Natural killer cell (primary cell): ENCODE measurements around the gene COL11A1. TPM values are rescaled to one million over a fixed set of nuclear protein-coding genes. Genes with fewer than 3 reads are reported as not detected.

Experiments
- ATAC-seq, 3 donors: fragments of 150-1000 bp in 2 of 3; fragments of 200-7000 bp in 1 of 3; cut with Tn5 transposase; 1 replicate in 1 of 3; 2 replicates in 2 of 3; pipeline ENCODE4 v1.10.0; 2021; ENCODE audit warnings: mild to moderate bottlenecking in 2 of 3, moderate library complexity in 2 of 3
- DNase-seq, 2 donors: peaks; one replicate each; pipeline versions ENCODE4 v3.0.0 to v3.0.0-alpha.2; 2013 to 2021; ENCODE audit warnings: mixed read lengths in 1 of 2
- H3K27ac ChIP-seq: one replicate; pipeline ENCODE4 v1.5.1; 2013; ENCODE audit warnings: mild to moderate bottlenecking, low read length
- H3K27me3 ChIP-seq: one replicate; pipeline ENCODE4 v1.6.1; 2013; ENCODE audit warnings: low read length; ENCODE audit not compliant: control insufficient read depth, insufficient read depth
- H3K36me3 ChIP-seq: one replicate; pipeline ENCODE4 v1.6.1; 2013; ENCODE audit warnings: low read length; ENCODE audit not compliant: control insufficient read depth, insufficient read depth
- H3K4me1 ChIP-seq: one replicate; pipeline ENCODE4 v1.6.1; 2013; ENCODE audit warnings: low read length; ENCODE audit not compliant: control insufficient read depth, insufficient read depth
- H3K4me3 ChIP-seq: one replicate; pipeline ENCODE4 v1.5.1; 2013; ENCODE audit warnings: low read length
- H3K9me3 ChIP-seq: one replicate; pipeline ENCODE4 v1.6.1; 2013; ENCODE audit warnings: low read length; ENCODE audit not compliant: control insufficient read depth, insufficient read depth
- H3K27ac Mint-ChIP-seq, 2 donors: one replicate each; pipeline ENCODE4 v1.8.0; 2022; ENCODE audit warnings: mild to moderate bottlenecking in 2 of 2, mixed read lengths in 2 of 2, moderate library complexity in 1 of 2
- H3K27me3 Mint-ChIP-seq, 2 donors: one replicate each; pipeline ENCODE4 v1.8.0; 2022; ENCODE audit warnings: low read depth in 2 of 2, mixed read lengths in 2 of 2
- H3K36me3 Mint-ChIP-seq: one replicate; pipeline ENCODE4 v1.8.0; 2022; ENCODE audit warnings: mixed read lengths
- H3K4me1 Mint-ChIP-seq, 2 donors: one replicate each; pipeline ENCODE4 v1.8.0; 2022; ENCODE audit warnings: mixed read lengths in 2 of 2
- H3K4me3 Mint-ChIP-seq: one replicate; pipeline ENCODE4 v1.8.0; 2022; ENCODE audit warnings: mild to moderate bottlenecking, moderate library complexity, mixed read lengths
- H3K9me3 Mint-ChIP-seq, 2 donors: one replicate each; pipeline ENCODE4 v1.8.0; 2022; ENCODE audit warnings: mixed read lengths in 2 of 2
- WGBS: methylation state at CpG from one replicate; pipeline ENCODE4 v1.1.7; 2013; ENCODE audit warnings: missing lambda C conversion rate; ENCODE audit not compliant: insufficient coverage; 5-methylcytosine and 5-hydroxymethylcytosine counted together
- intact Hi-C: fragments of 100-400 bp; cut with micrococcal nuclease; formaldehyde crosslinking; loops from one replicate; pipeline ENCODE4 v1.14.2; 2022
- total RNA-seq, 4 donors: library from RNA; stranded (reverse); fragments of 120-200 nt in 1 of 4; gene quantifications; one replicate each; pipeline versions ENCODE4 v1.2.3 to v1.2.4, GENCODE V29; 2013 to 2022
- TF ChIP-seq, protein P1 (sequence below): fragments of 200-600 bp; IDR thresholded peaks from one replicate; pipeline ENCODE4 v1.8.0; 2022; ENCODE audit warnings: antibody characterized with exemption

The COL11A1 gene
- total RNA-seq, 3 donors from 2014 or later (not counting 1 experiment from before 2014, with no cell fraction given) = not detected

DNA sequence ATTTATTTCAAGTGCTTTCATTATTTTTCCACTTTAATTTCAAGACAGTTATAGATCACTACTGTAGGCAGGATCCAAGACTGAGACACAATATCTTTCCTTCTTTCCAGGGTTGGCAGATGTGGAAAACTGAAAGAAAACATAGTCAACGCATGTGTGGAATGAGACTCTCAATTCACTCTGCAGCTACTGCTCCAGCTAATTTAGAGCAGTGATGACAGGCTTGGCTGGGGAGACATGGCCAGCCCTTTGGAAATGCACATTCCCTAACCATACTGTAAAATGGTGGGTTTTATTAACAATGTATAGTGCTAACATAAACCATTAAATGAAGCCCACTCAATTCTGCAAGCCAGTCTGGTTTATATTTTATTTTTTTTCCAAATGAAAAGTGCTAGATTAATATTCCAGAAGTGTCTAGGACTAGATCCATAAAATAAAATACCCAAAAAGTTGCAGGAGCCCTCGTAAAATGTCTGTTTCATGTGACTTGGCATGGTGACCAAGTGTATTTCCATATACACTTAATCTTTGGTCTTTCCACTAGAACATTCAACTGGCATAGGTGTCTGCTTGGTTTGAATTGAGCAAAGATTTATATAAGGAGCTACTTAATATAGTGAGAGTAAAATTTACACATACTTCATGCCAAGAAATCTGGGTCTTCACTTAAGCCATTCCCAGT, 32.9 kb downstream of the COL11A1 start:
- H3K4me1 ChIP-seq = no peaks in the 10 kb centered on the region
- no peaks in the 10 kb centered on the region for H3K4me1 Mint-ChIP-seq
- TF ChIP-seq, protein P1, sequence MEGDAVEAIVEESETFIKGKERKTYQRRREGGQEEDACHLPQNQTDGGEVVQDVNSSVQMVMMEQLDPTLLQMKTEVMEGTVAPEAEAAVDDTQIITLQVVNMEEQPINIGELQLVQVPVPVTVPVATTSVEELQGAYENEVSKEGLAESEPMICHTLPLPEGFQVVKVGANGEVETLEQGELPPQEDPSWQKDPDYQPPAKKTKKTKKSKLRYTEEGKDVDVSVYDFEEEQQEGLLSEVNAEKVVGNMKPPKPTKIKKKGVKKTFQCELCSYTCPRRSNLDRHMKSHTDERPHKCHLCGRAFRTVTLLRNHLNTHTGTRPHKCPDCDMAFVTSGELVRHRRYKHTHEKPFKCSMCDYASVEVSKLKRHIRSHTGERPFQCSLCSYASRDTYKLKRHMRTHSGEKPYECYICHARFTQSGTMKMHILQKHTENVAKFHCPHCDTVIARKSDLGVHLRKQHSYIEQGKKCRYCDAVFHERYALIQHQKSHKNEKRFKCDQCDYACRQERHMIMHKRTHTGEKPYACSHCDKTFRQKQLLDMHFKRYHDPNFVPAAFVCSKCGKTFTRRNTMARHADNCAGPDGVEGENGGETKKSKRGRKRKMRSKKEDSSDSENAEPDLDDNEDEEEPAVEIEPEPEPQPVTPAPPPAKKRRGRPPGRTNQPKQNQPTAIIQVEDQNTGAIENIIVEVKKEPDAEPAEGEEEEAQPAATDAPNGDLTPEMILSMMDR = no peak
- DNase-seq = no peak
- H3K27ac Mint-ChIP-seq = no peak overlapping the region
- H3K9me3 Mint-ChIP-seq = peaks cover 3 to 4% of the 10 kb centered on the region in 2 donors
- no peaks in the 10 kb centered on the region for H3K27me3 ChIP-seq
- intact Hi-C loops = no loop called here
- H3K4me3 ChIP-seq = no peak overlapping the region
- no peaks in the 10 kb centered on the region for H3K36me3 ChIP-seq
- H3K36me3 Mint-ChIP-seq = no peaks in the 10 kb centered on the region
- H3K4me3 Mint-ChIP-seq = no peak overlapping the region
- no peak for ATAC-seq
- WGBS = 73% methylated on average over 2 of the region's 2 CpGs
- H3K9me3 ChIP-seq = no peaks in the 10 kb centered on the region
- no peaks in the 10 kb centered on the region for H3K27me3 Mint-ChIP-seq
- H3K27ac ChIP-seq = no peak overlapping the region

DNA sequence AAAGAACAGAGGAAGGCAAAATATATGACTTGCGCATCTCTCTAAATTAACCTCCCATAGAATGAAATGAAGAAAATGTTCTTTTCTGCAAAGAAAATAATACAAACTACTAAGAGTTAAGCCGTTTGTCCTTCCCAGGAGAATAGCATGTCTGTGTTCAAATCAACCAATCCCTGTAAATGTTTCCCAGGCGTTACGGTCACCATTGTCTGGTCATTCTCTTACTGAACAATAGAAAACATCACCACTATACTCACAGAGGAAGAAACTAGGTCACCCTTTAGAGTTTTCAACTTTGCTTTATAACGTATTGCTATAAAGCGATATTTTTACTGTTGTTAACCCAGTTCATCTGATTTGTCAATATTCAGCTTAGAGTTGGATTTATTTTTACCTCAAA, 34.1 kb downstream of the COL11A1 start:
- WGBS = 88% methylated on average over 6 of the region's 6 CpGs
- H3K36me3 Mint-ChIP-seq = no peaks in the 10 kb centered on the region
- Histone ChIP-seq H3K4me1 (no peaks in the 10 kb centered on the region), H3K9me3 (no peaks in the 10 kb centered on the region), H3K27me3 (no peaks in the 10 kb centered on the region), H3K4me3 (no peak overlapping the region), H3K36me3 (no peaks in the 10 kb centered on the region), H3K27ac (no peak overlapping the region)
- DNase-seq = no peak
- peaks cover 3 to 6% of the 10 kb centered on the region in 2 donors for H3K9me3 Mint-ChIP-seq
- intact Hi-C loops = no loop called here
- no peaks in the 10 kb centered on the region for H3K27me3 Mint-ChIP-seq
- no peaks in the 10 kb centered on the region for H3K4me1 Mint-ChIP-seq
- TF ChIP-seq, protein P1 = no peak
- no peak overlapping the region for H3K27ac Mint-ChIP-seq
- no peak overlapping the region for H3K4me3 Mint-ChIP-seq
- no peak for ATAC-seq

DNA sequence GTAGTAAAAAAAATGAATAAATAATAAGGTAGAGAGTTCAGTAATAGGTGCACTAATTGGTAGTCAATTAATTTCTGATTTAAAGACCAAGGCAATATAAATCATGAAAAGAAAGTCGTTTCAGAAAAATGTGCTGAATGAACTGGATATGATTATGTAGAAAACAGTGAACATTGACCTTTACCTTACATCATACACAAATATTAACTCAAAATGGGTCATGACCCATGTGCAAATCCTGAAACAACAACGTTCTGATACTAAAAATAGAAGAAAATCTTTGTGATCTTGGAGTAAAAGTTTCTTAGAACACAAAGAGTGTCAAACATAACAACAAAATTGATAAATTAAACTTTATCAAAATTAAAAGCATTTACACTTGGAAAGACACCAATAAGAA, 39.1 kb downstream of the COL11A1 start:
- ATAC-seq = no peak
- H3K27me3 Mint-ChIP-seq = no peaks in the 10 kb centered on the region

More for the DNA sequence above, 39.1 kb downstream of the COL11A1 start:
- intact Hi-C loops = no loop called here
- TF ChIP-seq, protein P1 = no peak
- Histone ChIP-seq H3K36me3 (no peaks in the 10 kb centered on the region), H3K27ac (no peak overlapping the region), H3K4me1 (no peaks in the 10 kb centered on the region), H3K9me3 (no peaks in the 10 kb centered on the region), H3K27me3 (no peaks in the 10 kb centered on the region), H3K4me3 (no peak overlapping the region)
- Mint-ChIP-seq H3K4me1 (no peaks in the 10 kb centered on the region), H3K36me3 (no peaks in the 10 kb centered on the region), H3K4me3 (no peak overlapping the region), H3K27ac (no peak overlapping the region), H3K9me3 (peaks cover 2 to 5% of the 10 kb centered on the region in 2 donors)
- no CpG with 5 or more reads among the region's 2 CpGs for WGBS
- no peak for DNase-seq
